ENCODE measurements around the gene ABR.

DNA sequence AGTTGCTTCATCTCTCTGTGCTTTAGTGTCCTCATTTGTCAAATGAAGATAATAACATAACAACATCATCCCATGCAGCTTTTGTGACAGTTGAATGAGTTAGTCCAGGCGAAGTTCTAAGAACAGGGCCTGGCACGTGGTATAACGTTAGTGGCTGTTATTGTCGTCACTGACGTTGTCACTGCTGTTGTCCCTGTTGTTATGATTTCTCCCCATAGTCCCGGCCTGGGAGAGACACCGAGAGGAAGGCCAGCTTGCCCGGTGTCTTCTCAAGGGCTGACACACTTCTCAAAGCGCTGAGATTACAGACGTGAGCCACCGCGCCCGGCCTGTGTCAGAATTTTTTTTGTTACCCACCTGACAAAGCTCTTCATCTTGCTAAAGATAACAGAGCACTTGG lies 29.9 kb downstream of the ABR start:
- TF ChIP-seq, protein P1, sequence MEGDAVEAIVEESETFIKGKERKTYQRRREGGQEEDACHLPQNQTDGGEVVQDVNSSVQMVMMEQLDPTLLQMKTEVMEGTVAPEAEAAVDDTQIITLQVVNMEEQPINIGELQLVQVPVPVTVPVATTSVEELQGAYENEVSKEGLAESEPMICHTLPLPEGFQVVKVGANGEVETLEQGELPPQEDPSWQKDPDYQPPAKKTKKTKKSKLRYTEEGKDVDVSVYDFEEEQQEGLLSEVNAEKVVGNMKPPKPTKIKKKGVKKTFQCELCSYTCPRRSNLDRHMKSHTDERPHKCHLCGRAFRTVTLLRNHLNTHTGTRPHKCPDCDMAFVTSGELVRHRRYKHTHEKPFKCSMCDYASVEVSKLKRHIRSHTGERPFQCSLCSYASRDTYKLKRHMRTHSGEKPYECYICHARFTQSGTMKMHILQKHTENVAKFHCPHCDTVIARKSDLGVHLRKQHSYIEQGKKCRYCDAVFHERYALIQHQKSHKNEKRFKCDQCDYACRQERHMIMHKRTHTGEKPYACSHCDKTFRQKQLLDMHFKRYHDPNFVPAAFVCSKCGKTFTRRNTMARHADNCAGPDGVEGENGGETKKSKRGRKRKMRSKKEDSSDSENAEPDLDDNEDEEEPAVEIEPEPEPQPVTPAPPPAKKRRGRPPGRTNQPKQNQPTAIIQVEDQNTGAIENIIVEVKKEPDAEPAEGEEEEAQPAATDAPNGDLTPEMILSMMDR (IDR thresholded peaks at IDR 0.05; ENCODE audit: insufficient read depth, low read length), result no peak
- TF ChIP-seq POLR2AphosphoS5 (IDR thresholded peaks at IDR 0.05; ENCODE audit: low read depth) (no peak), SPI1 (IDR thresholded peaks at IDR 0.05; ENCODE audit: borderline replicate concordance, low read depth) (no peak)
- TF ChIP-seq, protein P2, sequence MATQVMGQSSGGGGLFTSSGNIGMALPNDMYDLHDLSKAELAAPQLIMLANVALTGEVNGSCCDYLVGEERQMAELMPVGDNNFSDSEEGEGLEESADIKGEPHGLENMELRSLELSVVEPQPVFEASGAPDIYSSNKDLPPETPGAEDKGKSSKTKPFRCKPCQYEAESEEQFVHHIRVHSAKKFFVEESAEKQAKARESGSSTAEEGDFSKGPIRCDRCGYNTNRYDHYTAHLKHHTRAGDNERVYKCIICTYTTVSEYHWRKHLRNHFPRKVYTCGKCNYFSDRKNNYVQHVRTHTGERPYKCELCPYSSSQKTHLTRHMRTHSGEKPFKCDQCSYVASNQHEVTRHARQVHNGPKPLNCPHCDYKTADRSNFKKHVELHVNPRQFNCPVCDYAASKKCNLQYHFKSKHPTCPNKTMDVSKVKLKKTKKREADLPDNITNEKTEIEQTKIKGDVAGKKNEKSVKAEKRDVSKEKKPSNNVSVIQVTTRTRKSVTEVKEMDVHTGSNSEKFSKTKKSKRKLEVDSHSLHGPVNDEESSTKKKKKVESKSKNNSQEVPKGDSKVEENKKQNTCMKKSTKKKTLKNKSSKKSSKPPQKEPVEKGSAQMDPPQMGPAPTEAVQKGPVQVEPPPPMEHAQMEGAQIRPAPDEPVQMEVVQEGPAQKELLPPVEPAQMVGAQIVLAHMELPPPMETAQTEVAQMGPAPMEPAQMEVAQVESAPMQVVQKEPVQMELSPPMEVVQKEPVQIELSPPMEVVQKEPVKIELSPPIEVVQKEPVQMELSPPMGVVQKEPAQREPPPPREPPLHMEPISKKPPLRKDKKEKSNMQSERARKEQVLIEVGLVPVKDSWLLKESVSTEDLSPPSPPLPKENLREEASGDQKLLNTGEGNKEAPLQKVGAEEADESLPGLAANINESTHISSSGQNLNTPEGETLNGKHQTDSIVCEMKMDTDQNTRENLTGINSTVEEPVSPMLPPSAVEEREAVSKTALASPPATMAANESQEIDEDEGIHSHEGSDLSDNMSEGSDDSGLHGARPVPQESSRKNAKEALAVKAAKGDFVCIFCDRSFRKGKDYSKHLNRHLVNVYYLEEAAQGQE (IDR thresholded peaks at IDR 0.05; ENCODE audit: insufficient replicate concordance, low read depth), result no peak

Measured in HL-60 (cell line).